Prostate gland (tissue), 2 donors: ENCODE results near the gene ZDHHC18.

ENCODE experiments used
- POLR2A ChIP-seq: fragments of 450-650 bp; IDR thresholded peaks from one replicate; pipeline ENCODE4 v1.6.1; 2016; ENCODE audit warnings: antibody characterized with exemption, mild to moderate bottlenecking
- TF ChIP-seq, protein P1 (sequence below), 4 experiments: fragments of 200-600 bp in 2 of 4; fragments of 450-650 bp in 2 of 4; sonication (generic) in 2 of 4; IDR thresholded peaks; 1 replicate in 3 of 4; 2 replicates in 1 of 4; pipeline ENCODE4 v1.5.1; 2016 to 2019; ENCODE audit warnings: antibody characterized with exemption in 4 of 4, mild to moderate bottlenecking in 2 of 4, moderate library complexity in 2 of 4

DNA sequence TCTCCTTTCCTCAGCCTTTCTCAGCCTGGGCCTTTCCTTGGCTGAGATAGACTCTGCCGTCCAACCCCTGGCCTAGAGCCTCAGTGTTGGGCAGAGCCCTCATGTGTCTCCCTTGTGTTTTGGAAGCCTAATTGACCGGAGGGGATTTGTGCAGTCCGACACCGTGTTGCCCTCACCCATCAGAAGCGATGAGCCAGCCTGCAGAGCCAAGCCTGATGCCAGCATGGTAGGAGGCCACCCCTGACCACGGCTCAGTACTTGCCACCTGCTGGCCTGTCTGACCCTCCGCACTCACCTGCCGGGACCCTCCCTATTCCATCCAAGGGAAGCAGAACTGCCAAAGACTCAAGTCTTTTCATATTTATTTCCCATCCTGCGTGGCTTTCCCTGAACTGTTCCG lies 27.1 kb downstream of the ZDHHC18 start:
- TF ChIP-seq, protein P1, sequence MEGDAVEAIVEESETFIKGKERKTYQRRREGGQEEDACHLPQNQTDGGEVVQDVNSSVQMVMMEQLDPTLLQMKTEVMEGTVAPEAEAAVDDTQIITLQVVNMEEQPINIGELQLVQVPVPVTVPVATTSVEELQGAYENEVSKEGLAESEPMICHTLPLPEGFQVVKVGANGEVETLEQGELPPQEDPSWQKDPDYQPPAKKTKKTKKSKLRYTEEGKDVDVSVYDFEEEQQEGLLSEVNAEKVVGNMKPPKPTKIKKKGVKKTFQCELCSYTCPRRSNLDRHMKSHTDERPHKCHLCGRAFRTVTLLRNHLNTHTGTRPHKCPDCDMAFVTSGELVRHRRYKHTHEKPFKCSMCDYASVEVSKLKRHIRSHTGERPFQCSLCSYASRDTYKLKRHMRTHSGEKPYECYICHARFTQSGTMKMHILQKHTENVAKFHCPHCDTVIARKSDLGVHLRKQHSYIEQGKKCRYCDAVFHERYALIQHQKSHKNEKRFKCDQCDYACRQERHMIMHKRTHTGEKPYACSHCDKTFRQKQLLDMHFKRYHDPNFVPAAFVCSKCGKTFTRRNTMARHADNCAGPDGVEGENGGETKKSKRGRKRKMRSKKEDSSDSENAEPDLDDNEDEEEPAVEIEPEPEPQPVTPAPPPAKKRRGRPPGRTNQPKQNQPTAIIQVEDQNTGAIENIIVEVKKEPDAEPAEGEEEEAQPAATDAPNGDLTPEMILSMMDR (IDR thresholded peaks at IDR 0.05): no peak
- TF ChIP-seq POLR2A: no peak
